Uterus (tissue), 4 donors: Measurements from ENCODE around the gene SLC2A9. TPM values are rescaled to one million over a fixed set of nuclear protein-coding genes. Genes with fewer than 3 reads are reported as not detected.

Experiments
- DNase-seq, 2 donors: peaks; one replicate each; pipeline ENCODE4 v3.0.0-alpha.2; 2019 to 2020
- H3K27ac ChIP-seq, 2 donors: fragments of 200-600 bp; sonication (generic); 1 replicate in 1 of 2; 2 replicates in 1 of 2; pipeline ENCODE4 v1.5.1; 2016 to 2018
- H3K27me3 ChIP-seq, 2 donors: fragments of 200-600 bp; sonication (generic); one replicate each; pipeline ENCODE4 v1.5.1; 2018 to 2019; ENCODE audit warnings: control low read depth in 1 of 2
- H3K36me3 ChIP-seq, 2 donors: fragments of 200-600 bp; sonication (generic); one replicate each; pipeline ENCODE4 v1.5.1; 2019; ENCODE audit warnings: control low read depth in 1 of 2
- H3K4me1 ChIP-seq, 2 donors: fragments of 200-600 bp; sonication (generic); one replicate each; pipeline ENCODE4 v1.5.1; 2018 to 2019; ENCODE audit warnings: control low read depth in 1 of 2
- H3K4me3 ChIP-seq, 2 donors: fragments of 200-600 bp; sonication (generic); 1 replicate in 1 of 2; 2 replicates in 1 of 2; pipeline ENCODE4 v1.5.1; 2018 to 2019; ENCODE audit warnings: mild to moderate bottlenecking in 1 of 2
- H3K9me3 ChIP-seq, 2 donors: fragments of 200-600 bp; sonication (generic); one replicate each; pipeline ENCODE4 v1.5.1; 2019; ENCODE audit warnings: control low read depth in 1 of 2
- POLR2A ChIP-seq, 2 donors: fragments of 450-650 bp; IDR thresholded peaks; one replicate each; pipeline ENCODE4 v1.6.1; 2016; ENCODE audit warnings: antibody characterized with exemption in 2 of 2, mild to moderate bottlenecking in 1 of 2, moderate library complexity in 1 of 2
- intact Hi-C: fragments of 100-400 bp; cut with DNase I; formaldehyde crosslinking; loops from one replicate; pipeline ENCODE4 v1.15.1; 2023; ENCODE audit warnings: low total_unique reads
- total RNA-seq, 4 donors: library from RNA; depleted of rRNA in 3 of 4; stranded (reverse); fragments of >200 nt in 3 of 4; gene quantifications; one replicate each; pipeline versions ENCODE4 v1.1.0 to v1.2.4, GENCODE V29; 2014 to 2023
- TF ChIP-seq, protein P1 (sequence below), 4 experiments: fragments of 200-600 bp in 2 of 4; fragments of 450-650 bp in 2 of 4; sonication (generic) in 2 of 4; IDR thresholded peaks; one replicate each; pipeline ENCODE4 v1.5.1; 2016 to 2019; ENCODE audit warnings: antibody characterized with exemption in 4 of 4, mild to moderate bottlenecking in 2 of 4, moderate library complexity in 1 of 4
- donor health status: DM: yes; HTN: yes; CAD: no.

The SLC2A9 gene
- total RNA-seq, 4 donors from 2014 or later = 0.51 to 9.3 (median 7.1) TPM

DNA sequence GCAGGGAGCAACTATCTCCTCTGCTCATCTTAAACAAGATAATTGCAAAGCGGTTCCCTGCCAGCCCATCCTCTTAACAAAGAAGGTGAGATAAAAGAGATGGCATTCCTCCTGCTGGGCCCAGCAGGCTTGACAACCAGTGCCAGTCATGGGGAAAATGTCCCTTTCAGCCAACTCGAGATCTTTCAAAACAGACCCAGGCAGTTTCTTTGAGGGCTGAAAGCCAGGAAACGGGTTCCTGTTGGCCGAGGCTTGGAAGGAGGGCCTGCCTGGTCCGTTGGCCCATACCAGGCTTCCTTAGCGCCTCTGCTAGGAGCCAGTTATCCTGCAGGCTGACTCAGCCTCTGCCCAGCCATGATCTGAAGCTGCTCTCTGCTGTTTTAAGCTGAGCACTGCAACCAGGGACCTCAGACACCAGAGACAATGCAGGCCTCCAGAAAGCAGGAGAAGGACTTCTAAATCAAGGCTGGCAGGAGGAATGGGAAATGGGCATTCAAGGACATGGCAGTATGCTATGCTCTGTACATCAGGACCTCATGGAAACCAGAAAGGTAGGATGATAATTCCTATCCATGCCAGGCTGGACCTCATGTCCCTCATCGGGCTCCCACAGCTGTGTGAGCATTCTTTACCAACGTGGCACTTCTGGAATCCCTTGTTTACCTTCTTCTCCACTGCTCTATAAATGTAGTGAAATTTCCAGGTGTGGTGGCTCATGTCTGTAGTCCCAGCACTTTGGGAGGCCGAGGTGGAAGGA, 42.4 kb upstream of the SLC2A9 start:
- H3K27ac ChIP-seq = peak overlapping the region; percentile 20 to 29
- DNase-seq = peak; percentile 50 to 54

DNA sequence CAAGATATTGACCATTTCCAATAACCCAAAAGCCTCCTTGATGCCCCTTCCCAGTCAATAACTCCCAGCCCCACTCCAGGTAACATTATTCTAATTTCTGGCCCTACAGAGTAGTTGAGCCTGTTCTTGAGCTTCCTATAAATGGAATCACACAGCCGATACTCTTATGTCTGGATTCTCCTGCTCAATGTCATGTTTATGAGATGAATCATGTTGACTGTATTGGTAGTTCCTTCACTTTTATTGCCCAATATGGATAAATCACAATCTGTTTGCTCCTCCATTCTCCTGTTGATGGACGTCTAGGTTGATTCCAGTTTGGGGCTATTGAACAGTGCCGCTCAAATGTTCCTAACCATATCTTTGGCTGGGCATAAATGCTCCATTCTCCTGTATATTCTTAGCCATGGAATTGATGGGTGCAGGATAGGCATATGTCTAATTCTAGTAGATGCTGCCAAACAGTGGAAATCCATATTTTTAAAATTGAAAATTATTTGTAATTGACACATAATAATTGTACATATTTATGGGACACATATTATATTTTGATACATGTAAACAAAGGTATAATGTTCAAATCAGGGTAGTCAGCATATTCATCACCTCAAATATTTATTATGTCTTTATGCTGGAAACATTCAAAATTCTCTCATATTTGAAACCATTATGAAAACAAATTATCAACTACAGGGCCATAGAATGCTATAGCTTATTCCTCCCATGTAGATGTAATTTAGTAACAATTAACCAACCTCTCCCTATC, 40.5 kb upstream of the SLC2A9 start:
- TF ChIP-seq, protein P1, sequence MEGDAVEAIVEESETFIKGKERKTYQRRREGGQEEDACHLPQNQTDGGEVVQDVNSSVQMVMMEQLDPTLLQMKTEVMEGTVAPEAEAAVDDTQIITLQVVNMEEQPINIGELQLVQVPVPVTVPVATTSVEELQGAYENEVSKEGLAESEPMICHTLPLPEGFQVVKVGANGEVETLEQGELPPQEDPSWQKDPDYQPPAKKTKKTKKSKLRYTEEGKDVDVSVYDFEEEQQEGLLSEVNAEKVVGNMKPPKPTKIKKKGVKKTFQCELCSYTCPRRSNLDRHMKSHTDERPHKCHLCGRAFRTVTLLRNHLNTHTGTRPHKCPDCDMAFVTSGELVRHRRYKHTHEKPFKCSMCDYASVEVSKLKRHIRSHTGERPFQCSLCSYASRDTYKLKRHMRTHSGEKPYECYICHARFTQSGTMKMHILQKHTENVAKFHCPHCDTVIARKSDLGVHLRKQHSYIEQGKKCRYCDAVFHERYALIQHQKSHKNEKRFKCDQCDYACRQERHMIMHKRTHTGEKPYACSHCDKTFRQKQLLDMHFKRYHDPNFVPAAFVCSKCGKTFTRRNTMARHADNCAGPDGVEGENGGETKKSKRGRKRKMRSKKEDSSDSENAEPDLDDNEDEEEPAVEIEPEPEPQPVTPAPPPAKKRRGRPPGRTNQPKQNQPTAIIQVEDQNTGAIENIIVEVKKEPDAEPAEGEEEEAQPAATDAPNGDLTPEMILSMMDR (IDR thresholded peaks at IDR 0.05) = no peak
- TF ChIP-seq POLR2A (IDR thresholded peaks at IDR 0.05) = no peak
- Histone ChIP-seq H3K4me3 (no peak overlapping the region), H3K36me3 (no peaks in the 10 kb centered on the region), H3K9me3 (no peaks in the 10 kb centered on the region), H3K27me3 (no peaks in the 10 kb centered on the region), H3K4me1 (no peaks in the 10 kb centered on the region), H3K27ac (no peak overlapping the region)
- no peak for DNase-seq
- intact Hi-C loops = loop anchor here (2.0 kb wide), 1 partner anchor 301 kb away; no protein-coding TSS in a partner anchor

More for the DNA sequence above, 42.4 kb upstream of the SLC2A9 start:
- H3K9me3 ChIP-seq = no peaks in the 10 kb centered on the region
- intact Hi-C loops = loop anchor here (2.0 kb wide), 1 partner anchor 303 kb away; no protein-coding TSS in a partner anchor
- H3K4me3 ChIP-seq = no peak overlapping the region
- H3K4me1 ChIP-seq = no peaks in the 10 kb centered on the region
- no peaks in the 10 kb centered on the region for H3K27me3 ChIP-seq
- H3K36me3 ChIP-seq = no peaks in the 10 kb centered on the region
- no peak for TF ChIP-seq POLR2A (IDR thresholded peaks at IDR 0.05)
- TF ChIP-seq, protein P1 (IDR thresholded peaks at IDR 0.05) = peak; percentile 41 to 67 (median 60)

DNA sequence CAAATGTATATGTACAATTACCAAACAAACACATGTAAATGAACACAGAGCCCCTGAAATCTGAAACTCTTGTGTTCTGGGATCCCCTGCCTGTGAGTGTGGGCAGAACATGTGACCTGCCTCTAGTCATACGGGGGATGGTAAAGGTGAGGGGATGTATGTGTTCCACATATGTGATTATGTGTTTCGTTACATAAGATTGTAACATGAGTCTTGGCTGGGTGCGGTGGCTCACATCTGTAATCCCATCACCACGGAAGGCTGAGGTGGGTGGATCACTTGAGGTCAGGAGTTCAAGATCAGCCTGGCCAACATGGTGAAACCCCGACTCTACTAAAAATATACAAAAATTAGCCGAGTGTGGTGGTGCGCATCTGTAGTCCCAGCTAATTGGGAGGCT, 37.1 kb upstream of the SLC2A9 start:
- Histone ChIP-seq H3K27ac (no peak overlapping the region), H3K4me3 (no peak overlapping the region), H3K27me3 (no peaks in the 10 kb centered on the region), H3K36me3 (no peaks in the 10 kb centered on the region), H3K9me3 (no peaks in the 10 kb centered on the region), H3K4me1 (no peaks in the 10 kb centered on the region)
- no peak for TF ChIP-seq POLR2A (IDR thresholded peaks at IDR 0.05)
- TF ChIP-seq, protein P1 (IDR thresholded peaks at IDR 0.05) = no peak
- intact Hi-C loops = no loop called here
- DNase-seq = no peak

DNA sequence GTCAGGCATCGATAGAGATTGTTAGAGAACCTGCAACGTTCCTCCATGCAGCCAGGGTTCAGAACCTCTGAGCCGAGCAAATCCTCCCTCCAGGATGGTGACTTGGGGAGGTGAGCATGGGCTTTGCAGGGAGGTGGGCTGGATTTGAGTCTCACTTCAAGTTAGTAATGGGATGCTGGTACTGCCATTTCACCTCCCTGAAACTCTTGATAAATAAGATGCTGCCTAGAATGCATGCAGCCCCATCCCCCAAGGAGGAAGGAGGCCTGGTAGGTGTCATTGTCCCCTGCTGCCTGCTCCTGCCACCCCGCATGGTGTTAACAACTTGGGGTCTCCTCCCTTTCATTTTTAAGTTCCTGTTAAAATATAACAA, 35.7 kb upstream of the SLC2A9 start:
- H3K36me3 ChIP-seq = no peaks in the 10 kb centered on the region
- H3K27ac ChIP-seq = peak overlapping the region; percentile 13 to 42
- TF ChIP-seq POLR2A (IDR thresholded peaks at IDR 0.05) = no peak
- TF ChIP-seq, protein P1 (IDR thresholded peaks at IDR 0.05) = no peak
- H3K9me3 ChIP-seq = no peaks in the 10 kb centered on the region
- intact Hi-C loops = no loop called here
- no peak for DNase-seq
- H3K4me1 ChIP-seq = no peaks in the 10 kb centered on the region
- H3K27me3 ChIP-seq = no peaks in the 10 kb centered on the region
- no peak overlapping the region for H3K4me3 ChIP-seq
